NAMALWA (cell line): ENCODE measurements around the gene UBL7.
"Not testable (repeated sequence)": the region's sequence is repeated elsewhere in the genome, so short reads cannot be mapped to it uniquely, and the experiment has no call there.

Source experiments
- DNase-seq: peaks from one replicate; pipeline ENCODE4 v3.0.0-alpha.2; 2015; ENCODE audit warnings: low spot score

UBL7 gene, protein sequence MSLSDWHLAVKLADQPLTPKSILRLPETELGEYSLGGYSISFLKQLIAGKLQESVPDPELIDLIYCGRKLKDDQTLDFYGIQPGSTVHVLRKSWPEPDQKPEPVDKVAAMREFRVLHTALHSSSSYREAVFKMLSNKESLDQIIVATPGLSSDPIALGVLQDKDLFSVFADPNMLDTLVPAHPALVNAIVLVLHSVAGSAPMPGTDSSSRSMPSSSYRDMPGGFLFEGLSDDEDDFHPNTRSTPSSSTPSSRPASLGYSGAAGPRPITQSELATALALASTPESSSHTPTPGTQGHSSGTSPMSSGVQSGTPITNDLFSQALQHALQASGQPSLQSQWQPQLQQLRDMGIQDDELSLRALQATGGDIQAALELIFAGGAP

DNA sequence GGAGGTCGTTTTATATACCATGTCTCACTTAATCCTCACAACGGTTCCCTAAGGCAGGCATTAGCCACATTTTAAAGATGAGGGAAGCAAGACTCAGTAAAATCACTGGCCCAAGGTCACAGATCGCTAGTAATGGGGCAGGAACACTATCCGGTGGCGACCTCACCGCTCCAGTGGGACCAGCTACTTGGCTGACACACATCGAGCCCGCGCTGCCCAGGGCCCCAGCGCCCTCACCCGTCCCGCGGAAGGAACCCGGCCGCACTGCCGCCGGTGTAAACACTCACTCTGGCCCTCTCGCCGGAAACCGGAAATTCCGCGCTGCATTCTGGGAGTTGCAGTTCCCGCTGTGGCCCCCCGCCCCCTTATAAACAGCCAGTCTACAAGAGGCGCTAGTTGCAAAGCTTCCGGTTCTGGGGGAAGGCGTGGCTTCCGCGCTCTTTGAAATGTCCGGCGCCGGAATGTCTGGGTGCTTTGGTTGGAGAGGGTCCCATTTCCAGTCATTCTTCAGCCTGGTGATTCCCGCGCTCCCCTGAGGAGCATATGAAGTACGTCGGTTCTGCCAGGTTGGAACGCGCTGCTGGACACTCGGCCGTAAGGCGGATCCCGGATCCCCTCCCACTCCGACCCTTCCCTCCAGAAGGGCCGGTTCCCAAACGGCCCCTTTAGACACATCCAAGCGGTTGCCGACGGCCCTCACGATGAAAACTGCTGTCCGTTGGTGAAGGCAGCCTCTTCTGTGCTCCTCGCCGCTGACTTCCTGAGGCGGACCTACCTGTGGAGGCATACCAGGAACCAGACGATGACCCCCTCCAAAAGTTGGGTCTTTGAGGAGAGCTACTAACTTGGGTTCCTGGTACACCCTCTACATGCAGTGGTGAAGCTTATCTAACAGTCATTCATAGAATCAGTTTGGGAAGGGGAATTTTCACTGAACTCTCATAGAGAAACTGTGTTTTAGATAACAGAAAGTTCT lies at the start of gene UBL7:
UBL7 (minus strand) TSS at position 290 of the 976 bp plus-strand sequence. CDS start 2,293 bp downstream, outside the sequence.
- DNase-seq, result peak; percentile 97

DNA sequence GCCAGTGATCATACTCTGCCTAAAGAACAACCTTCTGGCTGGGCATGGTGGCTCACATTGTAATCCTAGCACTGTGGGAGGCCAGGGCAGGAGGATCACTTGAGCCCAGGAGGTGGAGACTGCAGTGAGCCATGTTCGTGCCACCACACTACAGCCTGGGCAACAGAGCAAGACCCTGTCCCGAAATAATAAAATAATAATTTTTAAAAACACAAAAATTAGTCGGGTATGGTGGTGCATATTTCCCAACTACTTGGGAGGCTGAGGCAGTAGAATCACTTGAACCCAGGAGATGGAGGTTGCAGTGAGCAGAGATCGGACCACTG lies 45.5 kb upstream of the UBL7 start:
- no peak for DNase-seq

DNA sequence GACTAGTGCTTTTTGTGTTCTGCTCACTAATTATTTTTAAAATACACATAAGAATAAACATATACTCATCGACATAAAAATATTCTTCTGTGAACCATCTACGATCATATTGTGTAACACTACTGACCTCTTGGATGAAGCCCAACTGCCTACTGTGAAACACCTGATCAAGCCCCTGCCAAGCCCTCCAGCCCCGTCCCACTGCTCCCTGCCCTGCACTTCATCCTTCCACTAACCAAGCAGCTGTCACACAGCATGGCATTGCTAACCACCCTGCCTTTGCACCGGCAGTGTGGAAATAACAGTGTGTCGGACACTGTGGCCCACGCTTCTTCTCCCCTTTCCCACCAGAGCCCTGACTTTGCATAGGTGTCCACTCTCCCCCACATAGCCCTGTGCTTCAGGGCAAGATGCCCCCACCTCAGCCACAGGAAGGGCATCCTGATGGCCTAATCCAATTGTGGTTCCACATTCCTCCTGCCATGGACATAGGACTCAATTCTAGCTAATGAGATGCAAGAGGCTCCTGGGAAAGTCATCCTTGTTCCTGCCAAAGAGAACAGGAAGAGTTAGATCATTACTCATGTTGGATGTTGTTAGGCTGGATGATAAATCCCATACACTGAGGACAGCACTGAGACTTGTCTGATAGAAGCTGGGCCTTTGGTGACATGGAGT lies 45.0 kb upstream of the UBL7 start:
- no peak for DNase-seq

DNA sequence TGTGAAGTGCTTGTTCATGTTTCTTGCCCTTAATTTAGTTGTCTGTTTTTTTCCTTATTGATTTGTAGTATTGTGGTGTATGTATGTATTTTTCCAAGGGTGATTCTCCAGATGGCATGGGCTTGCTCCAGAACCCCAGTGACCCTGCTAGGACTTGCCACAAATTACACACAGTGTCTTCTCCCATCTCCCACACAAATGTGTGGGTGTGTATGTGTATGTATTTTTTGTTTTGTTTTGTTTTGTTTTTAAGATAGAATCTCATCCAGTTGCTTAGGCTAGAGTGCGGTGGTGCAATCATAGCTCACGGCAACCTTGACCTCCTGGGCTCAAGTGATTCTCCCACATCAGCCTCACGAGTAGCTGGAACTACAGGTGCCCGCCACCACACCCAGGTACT lies 43.9 kb upstream of the UBL7 start:
- DNase-seq, result no peak

DNA sequence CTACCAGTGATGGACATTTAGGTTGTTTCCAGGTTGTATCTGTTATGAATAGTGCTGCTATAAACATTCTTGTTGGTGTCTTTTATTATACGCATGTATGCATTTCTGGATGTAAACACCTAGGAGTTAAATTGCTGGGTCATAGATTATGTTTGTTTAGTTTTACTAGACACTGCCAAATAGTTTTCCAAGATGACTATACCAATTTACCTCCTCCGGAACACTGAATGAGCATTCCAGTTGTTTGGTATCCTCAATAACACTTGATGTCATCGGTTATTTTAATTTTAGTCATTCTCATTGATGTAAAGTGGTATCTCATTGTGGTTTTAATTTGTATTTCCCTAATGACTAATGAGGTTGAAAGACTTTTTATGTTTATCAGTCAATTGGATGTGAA lies 43.5 kb upstream of the UBL7 start:
- no peak for DNase-seq

DNA sequence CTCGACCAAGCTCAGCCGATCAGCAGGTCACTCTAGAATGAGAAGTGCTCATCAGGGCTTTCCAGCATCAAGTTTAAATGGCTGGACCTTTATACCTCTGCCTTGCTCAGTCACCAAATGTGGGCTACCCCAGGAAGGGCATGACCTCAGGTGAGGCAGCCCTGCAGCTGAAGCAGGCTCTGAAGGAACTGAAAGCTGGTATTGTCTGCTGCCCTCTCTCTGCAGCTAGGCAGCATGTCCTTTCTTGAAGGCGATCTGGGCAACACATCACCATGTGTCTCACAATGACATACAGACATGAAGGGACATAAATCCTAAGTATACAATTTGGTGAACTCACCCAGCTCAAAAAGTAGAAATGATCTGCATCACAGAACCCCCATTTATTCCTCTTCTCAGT lies 41.3 kb upstream of the UBL7 start:
- DNase-seq, result no peak

DNA sequence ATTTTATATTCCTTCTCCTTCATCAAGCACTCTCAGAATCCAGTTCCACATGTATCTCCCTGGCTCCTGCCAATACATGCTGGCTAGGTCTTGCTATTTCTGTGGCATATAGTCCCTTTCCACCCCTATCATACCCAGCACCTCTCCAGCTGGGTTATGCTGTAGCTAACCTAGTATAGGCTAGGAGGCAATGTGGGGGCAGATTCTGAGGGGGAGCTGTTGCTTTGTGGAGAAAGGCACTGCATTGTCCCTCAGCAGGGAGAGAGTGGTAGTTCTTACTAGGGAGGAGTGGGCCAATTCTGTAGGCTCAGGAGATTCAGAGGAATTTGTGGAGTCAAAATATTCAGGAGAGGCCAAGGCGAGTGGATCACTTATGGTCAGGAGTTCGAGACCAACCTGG lies 39.4 kb upstream of the UBL7 start:
- no peak for DNase-seq

DNA sequence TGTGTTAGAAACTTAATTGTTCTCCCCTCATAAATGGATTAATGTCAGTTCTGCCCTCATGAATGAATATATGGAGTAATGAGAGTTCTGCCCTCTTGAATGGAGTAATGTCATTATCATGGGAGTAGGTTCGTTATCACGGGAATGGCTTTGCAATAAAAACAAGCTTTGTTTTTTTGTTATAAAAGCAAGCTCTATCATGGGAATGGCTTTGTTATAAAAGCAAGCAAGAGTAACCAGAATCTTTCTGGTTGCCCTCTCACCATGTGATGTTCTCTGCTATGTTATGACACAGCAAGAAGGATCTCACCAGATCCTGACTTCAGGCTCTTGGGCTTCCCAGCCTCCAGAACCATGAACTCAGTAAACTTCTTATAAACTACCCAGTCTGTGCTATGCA lies 38.4 kb upstream of the UBL7 start:
- DNase-seq, result no peak

DNA sequence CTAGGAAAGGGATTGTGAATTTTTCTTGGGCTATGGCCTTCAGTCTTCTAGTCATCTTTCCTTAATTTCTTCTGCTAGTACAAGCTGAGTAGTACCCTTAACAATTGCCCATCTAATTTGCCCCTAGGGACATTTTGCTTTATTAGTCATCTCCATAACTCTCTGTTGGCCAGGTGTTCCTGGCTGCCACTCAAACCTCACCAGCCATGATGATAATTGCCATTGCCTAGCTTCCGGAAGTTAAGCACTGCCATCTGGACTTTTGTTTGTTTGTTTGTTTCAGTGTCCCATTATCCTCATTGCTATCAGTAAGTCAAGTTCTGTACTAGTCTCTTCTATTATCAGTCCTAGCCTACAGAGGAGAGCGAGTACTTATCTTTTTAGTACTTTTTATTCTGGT lies 36.6 kb upstream of the UBL7 start:
- peak; percentile 18 for DNase-seq

DNA sequence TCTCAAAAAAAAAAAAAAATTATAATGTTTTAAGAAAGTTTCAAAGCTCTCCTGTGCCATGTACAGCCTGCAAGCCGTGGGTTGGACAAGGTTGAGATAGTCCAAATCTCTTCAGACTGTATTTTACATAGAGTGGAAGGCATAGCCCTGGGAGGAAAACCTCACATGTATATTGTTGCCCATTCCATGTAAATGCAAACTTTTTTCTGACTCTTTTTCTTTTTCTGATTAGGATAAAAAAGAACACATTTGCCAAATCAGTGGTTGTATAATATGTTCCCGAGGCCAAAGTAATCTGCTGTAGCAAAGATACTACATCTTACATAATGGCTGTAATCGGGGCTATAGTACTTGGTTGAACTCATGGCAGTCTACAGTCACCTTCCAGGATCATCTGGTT lies 35.7 kb upstream of the UBL7 start:
- no peak for DNase-seq

DNA sequence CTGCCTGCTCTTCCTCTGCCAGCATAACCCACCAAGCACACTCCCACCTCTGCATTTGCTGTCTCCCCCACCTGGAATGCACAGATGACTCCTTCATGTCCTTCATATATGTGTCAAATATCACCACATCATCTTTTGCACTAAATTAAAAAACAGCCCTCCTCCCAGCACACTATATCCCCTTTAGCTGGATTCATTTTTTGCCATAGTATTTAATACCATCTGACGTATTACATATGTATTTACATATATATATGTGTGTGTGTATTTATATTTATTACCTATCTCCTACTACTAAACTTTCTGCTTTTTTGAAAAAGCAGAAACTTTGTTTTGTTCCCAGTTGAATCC lies 29.4 kb upstream of the UBL7 start:
- DNase-seq, result no peak

DNA sequence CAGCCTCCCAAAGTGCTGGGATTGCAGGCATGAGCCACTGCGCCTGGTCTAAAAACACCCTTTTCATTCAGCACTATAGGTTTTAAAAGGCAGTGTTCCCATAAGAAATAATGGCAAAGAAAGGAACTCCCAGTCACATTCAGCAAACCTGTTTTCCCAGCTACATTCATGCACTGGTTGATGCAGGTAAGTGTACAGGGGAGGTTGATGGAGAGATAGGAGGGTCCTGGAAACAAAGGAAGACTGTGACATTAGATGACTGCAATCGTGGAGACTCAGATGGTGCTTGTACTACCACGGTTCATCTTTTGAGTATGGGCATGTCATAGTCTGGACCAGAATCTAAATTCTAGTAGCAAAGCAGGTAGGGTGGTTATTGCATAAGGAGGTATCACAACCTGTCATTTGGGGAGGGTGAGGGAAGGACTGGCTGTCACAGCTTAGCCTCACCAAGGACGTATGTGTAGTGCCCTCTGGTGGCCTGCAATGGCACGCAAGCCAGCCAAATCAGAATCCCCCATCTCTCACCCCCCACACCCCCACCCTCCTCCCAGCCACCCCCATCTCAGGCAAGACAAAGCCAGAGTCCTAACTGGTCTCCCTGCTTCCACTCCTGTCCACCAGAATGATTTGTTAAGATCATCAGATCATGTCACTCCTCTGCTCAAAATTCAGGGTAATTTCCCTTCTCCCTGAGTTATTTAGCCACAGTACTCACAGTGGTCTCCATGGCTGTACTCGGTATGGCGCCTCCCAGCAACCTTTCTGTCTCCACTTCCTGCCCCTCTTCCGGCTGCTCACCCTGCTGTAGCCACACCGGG lies 28.8 kb upstream of the UBL7 start:
- DNase-seq, result peak; percentile 86

DNA sequence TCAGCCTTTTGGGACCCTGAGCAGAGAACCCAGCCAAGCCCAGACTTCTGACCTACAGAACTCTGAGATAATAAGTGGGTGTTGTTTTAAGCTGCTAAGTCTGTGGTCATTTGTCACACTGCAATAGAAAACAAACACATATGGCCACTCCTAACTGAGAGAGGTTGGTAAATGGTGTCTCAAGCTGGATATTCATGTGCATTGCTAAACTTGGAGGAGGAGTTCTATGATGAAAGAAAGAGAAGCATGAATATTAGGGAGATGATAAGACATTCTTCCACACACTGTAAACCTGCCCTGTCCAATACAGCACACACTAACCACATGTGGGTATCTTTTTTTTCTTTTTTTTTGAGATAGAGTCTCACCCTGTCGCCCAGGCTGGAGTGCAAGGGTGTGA lies 27.8 kb upstream of the UBL7 start:
- no peak for DNase-seq

DNA sequence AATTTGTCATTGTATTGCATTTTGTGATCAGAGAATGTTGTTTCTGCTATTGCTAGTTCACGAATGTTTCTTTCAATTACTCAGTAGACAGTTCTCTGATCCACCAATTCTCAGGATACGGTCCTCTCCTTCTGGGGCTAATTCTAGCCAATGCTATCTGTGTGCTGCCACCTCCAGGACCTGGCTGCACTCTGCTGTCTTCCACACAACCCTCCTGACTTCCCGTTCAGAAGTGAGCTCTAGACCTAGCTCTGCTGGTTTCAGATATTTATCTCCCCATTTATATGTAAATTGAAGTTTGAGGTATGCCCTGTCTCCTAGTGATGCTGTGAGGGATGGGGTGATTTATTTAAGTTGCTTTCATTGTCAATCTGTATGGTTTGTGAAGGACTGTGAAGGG lies 21.7 kb upstream of the UBL7 start:
- no peak for DNase-seq

DNA sequence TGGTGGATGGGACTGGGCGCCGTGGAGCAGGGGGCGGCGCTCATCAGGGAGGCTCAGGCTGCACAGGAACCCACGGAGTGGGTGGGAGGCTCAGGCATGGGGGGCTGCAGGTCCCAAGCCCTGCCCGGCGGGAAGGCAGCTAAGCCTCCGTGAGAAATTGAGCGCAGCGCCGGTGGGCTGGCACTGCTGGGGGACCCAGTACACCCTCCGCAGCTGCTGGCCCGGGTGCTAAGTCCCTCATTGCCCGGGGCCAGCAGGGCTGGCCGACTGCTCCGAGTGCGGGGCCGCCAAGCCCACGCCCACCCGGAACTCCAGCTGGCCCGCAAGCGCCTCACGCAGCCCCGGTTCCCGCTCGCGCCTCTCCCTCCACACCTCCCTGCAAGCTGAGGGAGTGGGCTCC lies 19.4 kb upstream of the UBL7 start:
- not testable (repeated sequence) for DNase-seq

DNA sequence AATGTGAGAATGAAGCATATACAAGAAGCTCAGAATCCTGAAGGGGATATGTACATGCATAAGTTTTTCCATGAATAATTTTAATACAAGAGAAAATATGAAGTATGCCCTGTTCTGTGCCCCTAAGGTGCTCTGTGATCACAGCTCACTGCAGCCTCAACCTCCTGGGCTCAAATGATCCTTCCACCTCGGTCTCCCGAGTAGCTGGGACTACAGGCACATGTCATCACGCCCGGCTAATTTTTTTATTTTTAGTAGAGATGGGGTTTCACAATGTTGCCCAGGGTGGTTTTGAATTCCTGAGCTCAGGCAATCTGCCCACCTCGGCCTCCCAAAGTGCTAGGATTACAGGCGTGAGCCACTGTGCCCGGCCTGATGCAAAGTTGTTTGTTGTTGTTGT lies 10.7 kb upstream of the UBL7 start:
- DNase-seq, result not testable (repeated sequence)

DNA sequence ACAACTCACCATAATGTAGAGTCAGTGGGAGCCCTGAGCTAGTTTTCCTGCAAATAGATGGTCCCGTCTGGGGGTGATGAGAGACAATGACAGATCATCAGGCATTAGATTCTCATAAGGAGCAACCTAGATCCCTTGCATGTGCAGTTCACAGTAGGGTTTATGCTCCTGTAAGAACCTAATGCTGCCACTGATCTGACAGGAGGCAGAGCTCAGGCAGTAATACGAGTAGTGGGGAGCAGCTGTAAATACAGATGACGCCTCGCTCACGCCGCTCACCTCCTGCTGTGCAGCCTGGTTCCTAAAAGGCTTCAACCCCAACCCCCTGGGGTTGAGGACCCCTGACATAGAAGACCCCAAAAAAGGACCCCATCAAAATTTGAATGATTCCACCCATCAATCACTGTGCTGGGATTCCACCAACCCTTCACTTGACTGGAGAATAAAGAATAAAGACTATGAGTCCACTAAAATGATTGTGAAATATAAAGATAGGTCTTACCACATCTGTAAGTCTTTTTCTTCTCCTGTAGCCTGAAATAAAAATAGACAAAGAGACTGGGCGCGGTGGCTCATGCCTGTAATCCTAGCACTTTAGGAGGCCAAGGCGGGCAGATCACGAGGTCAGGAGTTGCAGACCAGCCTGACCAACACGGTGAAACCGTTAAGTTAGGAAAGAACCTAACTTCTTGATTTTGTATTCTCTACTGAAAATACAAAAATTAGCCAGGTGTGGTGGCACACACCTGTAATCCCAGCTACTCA lies 9.9 kb upstream of the UBL7 start:
- no peak for DNase-seq

DNA sequence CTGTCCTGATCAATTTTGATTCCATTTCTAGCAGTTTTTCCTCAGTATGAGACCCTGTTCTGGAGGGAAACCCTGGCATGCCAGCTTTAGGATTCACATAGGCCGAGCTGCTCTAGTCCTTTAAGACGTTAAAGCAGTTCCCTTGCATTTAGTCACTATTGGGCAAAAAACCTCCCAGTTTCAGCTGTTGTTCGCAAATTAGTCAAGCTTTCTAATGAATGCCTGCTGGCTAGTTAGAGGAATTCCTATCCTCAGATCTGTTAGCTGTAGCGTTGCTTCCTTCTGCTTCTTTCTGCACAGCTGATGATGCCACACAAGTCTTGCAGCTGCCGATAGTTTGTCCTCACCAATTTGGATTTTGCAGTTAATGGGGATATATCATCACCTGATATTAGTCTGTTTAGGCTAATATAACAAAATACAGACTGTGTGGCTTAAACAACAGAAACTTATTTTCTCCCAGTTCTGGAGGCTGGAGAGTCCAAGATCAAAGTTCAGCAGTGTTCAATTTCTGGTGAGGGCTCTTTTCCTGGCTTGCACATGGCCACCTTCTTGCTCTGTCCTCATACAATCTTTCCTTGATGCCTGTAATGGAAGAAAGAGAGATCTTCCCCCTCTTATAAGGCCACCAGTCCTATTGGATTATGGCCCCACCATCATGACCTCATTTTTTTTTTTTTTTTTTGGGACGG lies 7.5 kb upstream of the UBL7 start:
- no peak for DNase-seq

DNA sequence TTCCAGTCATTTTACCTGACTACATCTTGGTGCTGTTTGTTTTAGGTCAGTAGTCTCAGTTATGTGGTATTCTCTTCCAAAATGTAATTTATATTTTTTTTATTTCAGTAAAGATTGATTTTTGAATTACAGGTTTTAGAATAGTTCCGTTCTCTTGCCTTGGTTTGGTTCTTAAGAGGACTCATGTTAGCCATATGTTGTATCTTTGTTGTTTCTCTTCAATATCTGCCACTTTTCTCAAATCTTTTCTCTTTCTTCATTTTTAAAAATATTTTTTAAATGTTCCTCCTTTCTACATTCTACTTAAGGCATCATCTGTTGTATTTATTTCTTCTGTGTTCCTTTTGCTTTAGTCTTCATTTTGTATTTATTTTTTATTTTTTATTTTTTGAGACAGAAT lies 5.6 kb upstream of the UBL7 start:
- no peak for DNase-seq

DNA sequence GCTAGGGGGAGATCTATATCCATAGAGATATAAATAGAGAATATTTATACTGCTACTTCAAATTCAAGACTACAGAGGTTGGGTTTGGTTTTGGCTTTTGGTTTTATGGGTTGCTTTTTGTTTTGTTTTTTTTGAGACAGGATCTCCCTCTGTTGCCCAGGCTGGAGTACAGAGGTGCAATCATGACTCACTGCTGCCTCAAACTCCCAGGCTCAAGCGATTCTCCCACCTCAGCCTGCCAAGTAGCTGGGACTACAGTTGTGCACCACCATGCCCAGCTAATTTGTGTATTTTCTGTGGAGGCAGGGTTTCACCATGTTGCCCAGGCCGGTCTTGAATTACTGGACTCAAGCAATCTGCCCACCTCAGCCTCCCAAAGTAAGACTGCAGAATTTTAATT lies 3.9 kb upstream of the UBL7 start:
- DNase-seq, result no peak

DNA sequence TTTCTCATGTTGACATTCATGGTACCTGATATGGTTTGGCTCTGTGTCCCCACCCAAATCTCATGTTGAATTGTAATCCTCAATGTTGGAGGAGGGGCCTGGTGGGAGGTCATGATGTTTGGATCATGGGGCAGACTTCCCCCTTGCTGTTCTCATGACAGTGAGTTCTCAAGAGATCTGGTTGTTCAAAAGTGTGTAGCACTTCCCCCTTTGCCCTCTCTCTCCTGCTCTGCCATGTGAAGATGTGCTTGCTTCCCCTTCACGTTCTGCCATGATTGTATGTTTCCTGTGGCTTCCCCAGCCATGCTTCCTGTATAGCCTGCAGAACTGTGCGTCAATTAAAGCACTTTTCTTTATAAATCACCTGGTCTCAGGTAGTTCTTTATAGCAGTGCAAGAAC lies 3.3 kb upstream of the UBL7 start:
- DNase-seq, result no peak
